GM21526 (cell line): ENCODE data around the gene GYS1.
A peak's percentile ranks its signal among the peaks of the same experiment; 100 is the strongest.

Experiments used
- ATAC-seq: cut with Tn5 transposase; IDR thresholded peaks from one replicate; pipeline ENCODE4 v1.9.1; 2021; ENCODE audit warnings: moderate library complexity; ENCODE audit not compliant: unreplicated experiment, low FRiP score

The GYS1 gene

GRCh38 chr19:48965806-48966540 is 27.1 kb downstream of the GYS1 start:
- ATAC-seq = peak; percentile 27

GRCh38 chr19:48965040-48965805 is 27.9 kb downstream of the GYS1 start, which contains the start of gene FTL:
Gene FTL (plus strand): TSS chr19:48965309. CDS start chr19:48965508, 199 bp downstream.
- peak; percentile 38 for ATAC-seq

GRCh38 chr19:48964205-48965039 is 28.7 kb downstream of the GYS1 start:
- no peak for ATAC-seq

- ATAC-seq = no peak
Measured at GRCh38 chr19:48963371-48964204, 29.5 kb downstream of the GYS1 start.

GRCh38 chr19:48962849-48963165 is 30.3 kb downstream of the GYS1 start:
- ATAC-seq = no peak

GRCh38 chr19:48962029-48962848 is 30.9 kb downstream of the GYS1 start:
- no peak for ATAC-seq

- ATAC-seq = no peak
Measured at GRCh38 chr19:48961673-48962028, 31.5 kb downstream of the GYS1 start.

- ATAC-seq = no peak
Measured at GRCh38 chr19:48961051-48961649, 32.0 kb downstream of the GYS1 start.

- no peak for ATAC-seq
Measured at GRCh38 chr19:48959341-48960239, 33.5 kb downstream of the GYS1 start.

- no peak for ATAC-seq
Measured at GRCh38 chr19:48958006-48958405, 35.1 kb downstream of the GYS1 start.

- no peak for ATAC-seq
Measured at GRCh38 chr19:48955308-48955958, 37.7 kb downstream of the GYS1 start.

GRCh38 chr19:48954595-48955307 is 38.4 kb downstream of the GYS1 start, which contains the start of gene BAX:
Gene BAX (plus strand): TSS chr19:48954875. CDS start chr19:48954929, 54 bp downstream.
- peak; percentile 77 for ATAC-seq

GRCh38 chr19:48953990-48954594 is 39.0 kb downstream of the GYS1 start:
- ATAC-seq = no peak

GRCh38 chr19:48953141-48953540 is 40.0 kb downstream of the GYS1 start:
- no peak for ATAC-seq

- no peak for ATAC-seq
Measured at GRCh38 chr19:48950830-48951519, 42.1 kb downstream of the GYS1 start.

GRCh38 chr19:48950159-48950558 is 43.0 kb downstream of the GYS1 start:
- ATAC-seq = no peak
